HG02981 (cell line): ENCODE results near the gene SPINK8.
"Not testable (repeated sequence)": the region's sequence is repeated elsewhere in the genome, so short reads cannot be mapped to it uniquely, and the experiment has no call there.

Experiments
- ATAC-seq: cut with Tn5 transposase; IDR thresholded peaks from one replicate; pipeline ENCODE4 v1.9.1; 2021; ENCODE audit warnings: mild to moderate bottlenecking, moderate library complexity; ENCODE audit not compliant: unreplicated experiment

SPINK8 gene

GRCh38 chr3:48333346-48334245, at the start of gene SPINK8:
Gene SPINK8 (minus strand): TSS chr3:48333661. CDS start chr3:48328341, 5,320 bp downstream.
- not testable (repeated sequence) for ATAC-seq

- no peak for ATAC-seq
Measured at GRCh38 chr3:48372862-48373435, 39.5 kb upstream of the SPINK8 start.

DNA sequence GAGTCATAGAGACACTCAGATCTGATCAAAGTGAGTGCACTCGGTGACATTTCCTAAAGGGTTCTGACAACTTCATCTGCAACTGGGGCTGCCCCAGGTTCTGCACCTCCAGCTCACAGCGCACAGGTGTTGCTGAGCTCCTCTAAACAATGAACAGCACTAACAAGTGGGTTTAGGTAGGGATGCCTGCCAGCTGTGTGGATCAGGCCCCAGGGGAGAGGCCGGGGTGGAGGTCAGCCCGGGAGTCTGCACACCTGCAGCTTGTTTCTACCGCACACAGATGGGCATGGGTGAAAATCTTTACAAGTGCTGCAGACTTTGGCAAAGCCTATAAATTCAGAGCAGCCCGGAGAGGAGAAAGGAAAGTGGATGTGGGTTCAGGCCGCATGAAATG, 38.9 kb upstream of the SPINK8 start:
- ATAC-seq = no peak

DNA sequence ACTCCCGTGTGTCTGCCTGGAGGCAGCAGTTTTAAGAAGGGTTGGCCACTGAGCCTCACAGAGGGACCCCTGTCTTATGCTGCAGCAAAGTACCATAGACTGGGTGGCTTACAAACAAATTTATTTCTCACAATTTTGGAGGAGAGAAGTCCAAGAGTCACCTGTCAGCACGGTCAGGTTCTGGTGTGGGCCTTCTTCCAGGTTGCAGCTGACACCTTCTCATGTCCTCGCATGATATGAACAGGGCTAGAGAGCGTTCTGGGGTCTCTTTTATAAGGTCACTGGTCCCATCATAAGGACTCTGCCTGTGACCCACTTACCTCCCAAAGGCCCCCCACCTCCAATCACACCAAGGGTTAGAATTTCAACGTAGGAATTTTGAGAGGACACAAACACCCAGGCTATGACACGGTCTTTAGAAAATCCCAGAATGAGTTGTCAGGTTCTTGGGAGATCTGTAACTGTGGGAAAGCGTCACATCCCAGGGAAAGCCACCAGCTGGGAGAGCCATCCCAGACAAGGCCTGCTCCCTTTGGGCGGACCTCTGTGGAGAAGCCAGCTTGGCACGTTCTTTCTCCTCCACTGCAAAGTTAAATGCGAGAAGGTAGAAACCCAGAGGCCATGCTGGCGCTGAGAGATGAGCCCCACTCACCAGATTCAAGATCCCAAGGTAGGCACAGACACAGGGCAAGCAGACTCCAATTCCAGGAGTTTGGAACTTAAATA, 38.4 kb upstream of the SPINK8 start, which contains the start of gene FBXW12:
TSS of gene FBXW12 (plus strand) at position 569 of the 726 bp plus-strand sequence. CDS start 549 bp downstream, outside the sequence.
- ATAC-seq = no peak

DNA sequence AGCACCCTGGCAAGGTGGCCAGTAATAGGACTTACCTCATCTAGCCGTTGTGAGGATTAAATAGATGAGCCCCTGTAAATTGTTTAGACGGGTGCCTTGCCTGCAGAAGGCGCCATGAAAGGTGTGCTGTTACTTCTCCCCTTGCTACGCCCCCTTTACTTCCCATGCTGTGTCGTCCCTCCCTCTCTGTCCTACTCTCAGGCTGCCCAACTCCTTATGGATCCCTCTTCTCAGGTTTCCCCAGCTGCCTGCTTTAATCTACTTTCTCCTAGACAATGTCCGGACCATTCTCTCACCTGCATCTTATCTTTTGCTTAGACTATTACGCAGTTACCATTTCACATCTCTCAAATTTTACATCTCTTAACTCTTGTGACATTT, 36.9 kb upstream of the SPINK8 start:
- ATAC-seq = no peak

GRCh38 chr3:48369693-48370332, 36.4 kb upstream of the SPINK8 start:
- no peak for ATAC-seq

DNA sequence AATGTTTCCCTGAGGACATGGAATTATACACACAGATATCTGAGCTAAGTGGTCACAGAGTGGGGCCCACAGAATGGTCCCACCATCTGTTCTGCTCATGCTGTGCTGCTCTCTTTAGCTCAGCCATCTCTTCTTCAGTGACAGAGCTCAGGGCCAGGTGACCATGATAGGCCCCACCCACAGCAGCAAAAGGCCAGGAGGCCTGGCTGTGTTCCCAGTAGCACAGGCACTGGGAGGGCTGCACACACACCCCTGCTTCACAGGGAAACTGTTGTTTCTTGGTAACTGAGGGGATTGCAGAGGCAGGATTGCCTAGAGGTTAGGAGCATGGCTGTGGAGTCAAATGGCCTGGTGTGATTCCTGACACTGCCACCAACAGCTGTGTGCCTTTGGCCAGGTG, 33.7 kb upstream of the SPINK8 start:
- ATAC-seq = no peak

DNA sequence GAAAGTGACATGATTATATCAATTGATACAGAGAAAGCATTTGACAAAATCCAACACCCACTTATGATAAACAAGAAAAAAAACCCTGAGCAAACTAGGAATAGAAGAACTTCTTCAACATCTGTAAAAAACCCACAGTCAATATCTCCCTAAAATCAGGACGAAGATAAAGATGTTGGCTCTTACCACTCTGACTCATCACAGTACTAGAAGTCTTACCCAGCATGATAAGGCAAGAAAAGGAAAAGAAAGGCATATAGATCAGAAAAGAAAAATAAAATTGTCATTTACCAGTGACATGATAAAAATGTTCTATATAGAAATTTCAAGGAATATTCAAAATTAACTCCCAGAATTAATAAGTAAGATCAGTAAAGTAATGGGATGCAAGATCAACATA, 31.4 kb upstream of the SPINK8 start:
- no peak for ATAC-seq

DNA sequence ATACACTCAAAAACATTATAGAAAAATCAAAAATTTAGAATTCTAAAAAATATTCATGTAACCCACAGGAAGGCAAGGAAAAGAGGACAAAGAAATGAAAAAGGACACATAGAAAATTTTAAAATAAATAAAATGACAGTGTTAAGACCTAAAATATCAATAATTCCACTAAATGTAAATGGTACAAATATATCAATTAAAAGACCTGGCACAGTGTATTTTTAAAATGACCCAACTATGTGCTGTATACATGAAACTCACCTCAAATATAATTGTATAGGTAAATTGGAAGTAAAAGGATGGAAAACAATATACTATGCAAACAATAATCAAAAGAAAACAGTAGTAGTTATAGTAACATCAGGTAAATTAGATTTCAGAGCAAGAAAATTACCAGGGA, 28.5 kb upstream of the SPINK8 start:
- ATAC-seq = no peak

DNA sequence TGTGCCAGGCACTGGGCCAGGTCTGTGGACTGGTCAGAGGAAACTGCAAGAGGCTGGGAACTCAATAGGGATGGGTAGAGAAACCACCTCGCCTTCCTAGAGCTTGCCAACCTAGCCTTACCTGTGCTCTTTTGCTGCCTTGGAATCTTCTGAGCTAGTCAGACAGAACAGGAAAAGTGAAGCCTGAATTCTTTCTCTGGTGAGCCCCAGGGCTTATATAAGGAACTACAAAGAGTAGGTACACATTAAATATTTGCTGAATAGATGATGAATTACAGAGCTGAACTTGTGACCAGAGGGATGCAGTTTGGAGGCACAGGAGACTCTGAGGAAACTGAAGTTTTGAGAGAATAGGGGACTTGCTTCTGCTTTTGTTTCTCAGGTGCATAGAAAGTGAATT, 23.0 kb upstream of the SPINK8 start:
- ATAC-seq = no peak

DNA sequence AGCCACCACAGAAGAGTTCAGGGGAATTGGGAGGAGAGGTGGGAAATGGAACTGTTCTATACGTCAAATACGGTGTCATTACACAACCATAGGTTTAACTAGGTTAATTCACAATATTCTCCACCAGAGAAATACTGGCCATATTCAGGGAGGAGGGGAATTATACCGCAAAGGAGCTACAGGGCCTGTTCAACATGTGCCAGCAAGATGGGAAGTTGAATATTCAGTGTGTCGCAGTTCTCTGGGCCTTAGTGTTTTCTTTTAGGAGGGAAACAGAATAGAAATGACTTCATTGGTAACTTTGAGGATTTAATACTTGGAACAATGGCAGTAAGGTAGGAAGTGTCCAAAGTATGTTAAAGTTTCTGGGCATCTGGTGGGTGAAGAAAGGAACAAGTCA, 20.5 kb upstream of the SPINK8 start:
- no peak for ATAC-seq

DNA sequence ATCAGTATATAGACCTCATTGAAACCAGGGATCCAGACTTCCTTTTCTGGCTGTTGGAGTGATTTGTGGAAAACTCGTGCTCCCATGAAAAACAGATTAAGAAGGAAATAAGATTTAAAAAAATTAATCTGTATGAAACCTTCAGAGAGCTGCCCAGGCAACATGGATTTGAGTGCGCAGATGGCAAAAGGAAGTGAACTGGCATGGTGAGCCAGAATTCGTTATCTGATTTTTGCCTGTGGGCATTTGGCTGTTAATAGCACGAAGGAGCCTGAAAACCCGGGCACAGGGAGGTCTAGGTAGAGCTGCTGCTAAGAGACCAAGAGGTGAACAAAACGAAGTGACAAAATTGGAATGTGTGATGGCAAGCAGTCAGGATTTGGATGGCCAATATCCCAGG, 19.1 kb upstream of the SPINK8 start:
- ATAC-seq = no peak

DNA sequence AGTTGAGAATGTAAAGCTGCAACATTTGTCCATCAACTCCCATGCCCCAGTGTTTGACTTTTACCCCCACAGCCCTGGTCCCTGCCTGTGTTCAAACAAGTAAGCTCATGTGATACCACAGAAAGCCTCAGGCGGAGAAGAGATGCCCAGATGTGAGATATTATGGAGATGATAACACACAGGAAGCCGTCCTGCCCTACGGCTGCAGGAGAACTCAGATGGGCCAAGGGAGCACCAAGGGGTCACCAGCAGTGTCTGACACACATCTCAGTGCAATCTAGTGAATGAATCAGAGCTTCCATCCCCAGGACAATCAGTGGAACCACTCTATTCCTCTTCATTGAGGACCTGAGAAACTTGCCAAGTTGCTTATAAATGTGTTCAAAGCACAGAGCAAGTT, 14.0 kb upstream of the SPINK8 start:
- ATAC-seq = no peak

GRCh38 chr3:48345946-48346572, 12.6 kb upstream of the SPINK8 start:
- ATAC-seq = no peak

DNA sequence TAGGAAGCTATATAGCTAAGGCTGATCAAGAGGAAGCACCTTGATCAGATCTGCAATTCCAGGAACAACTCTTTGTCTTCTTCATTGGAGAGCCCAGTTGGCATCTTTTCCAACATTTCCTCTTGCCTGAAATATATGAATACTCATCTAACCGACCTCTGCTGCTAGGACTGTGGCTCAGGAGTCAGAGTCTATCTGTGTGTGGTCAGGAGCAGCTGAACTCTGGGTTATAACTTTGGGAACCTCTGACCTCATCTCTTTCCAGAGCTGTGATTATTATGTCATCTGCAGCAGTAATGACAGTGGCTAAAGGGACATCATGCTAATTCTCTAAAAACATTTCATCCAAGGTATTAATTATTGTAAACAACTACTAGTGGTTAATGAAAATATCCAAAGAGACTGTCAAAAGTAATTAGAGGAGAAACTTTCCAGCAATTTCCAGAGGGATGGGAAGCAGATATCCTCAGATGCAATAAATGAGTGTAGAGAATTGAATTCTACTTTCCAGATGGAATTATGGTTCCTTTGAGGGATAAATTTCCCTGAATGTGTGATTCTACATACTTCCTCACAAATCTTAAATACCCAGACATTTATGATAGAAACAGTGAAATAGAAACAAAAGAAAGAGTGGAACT, 11.5 kb upstream of the SPINK8 start:
- ATAC-seq = no peak

GRCh38 chr3:48343432-48343831, 10.0 kb upstream of the SPINK8 start:
- no peak for ATAC-seq

- no peak for ATAC-seq
Measured at GRCh38 chr3:48338635-48339034, 5.2 kb upstream of the SPINK8 start.

- ATAC-seq = not testable (repeated sequence)
Measured at GRCh38 chr3:48337536-48337935, 4.1 kb upstream of the SPINK8 start.

GRCh38 chr3:48335286-48335685, 1.8 kb upstream of the SPINK8 start:
- not testable (repeated sequence) for ATAC-seq

DNA sequence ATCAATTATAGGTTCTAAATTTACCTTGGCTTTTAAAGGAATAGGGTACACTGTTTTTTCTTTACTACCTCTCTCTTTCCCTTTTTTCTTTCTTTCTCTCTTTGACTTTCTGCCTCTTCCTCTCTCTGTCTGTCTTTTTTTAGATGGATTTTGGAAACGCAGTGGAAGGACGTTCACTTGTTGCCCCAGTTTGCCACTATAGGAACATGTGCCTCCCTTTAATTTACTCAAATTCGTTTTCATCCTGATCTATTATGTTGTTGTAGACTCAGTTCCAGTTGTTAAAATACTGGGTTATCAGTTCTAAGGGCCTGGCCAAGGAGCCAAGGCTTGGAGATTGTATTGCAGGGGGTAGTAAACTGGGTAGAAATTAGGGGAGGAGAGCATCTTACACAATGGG, 1.1 kb upstream of the SPINK8 start:
- no peak for ATAC-seq
